Neural cell (in vitro differentiated cells): Measurements from ENCODE around the gene KRTAP1-4.

ENCODE experiments used
- CTCF ChIP-seq: fragments of 450-650 bp; IDR thresholded peaks from 2 replicates; pipeline ENCODE4 v1.5.1; 2014; ENCODE audit warnings: antibody characterized with exemption, mild to moderate bottlenecking, moderate library complexity; ENCODE audit not compliant: poor library complexity, severe bottlenecking
- EP300 ChIP-seq: fragments of 450-650 bp; conservative IDR thresholded peaks from 2 replicates; pipeline ENCODE4 v1.6.1; 2014; ENCODE audit warnings: antibody characterized with exemption, mild to moderate bottlenecking, moderate library complexity; ENCODE audit not compliant: poor library complexity, severe bottlenecking

GRCh38 chr17:41054025-41054424 is 24.0 kb upstream of the KRTAP1-4 start:
- TF ChIP-seq EP300: no peak
- no peak for TF ChIP-seq CTCF
